Measurements from ENCODE around the gene SH3YL1. TPM values are rescaled to one million over a fixed set of nuclear protein-coding genes. Genes with fewer than 3 reads are reported as not detected.

The SH3YL1 gene
- total RNA-seq, 1 donor from 2014 or later, result 120 TPM

GRCh38 chr2:275466-275865 lies 11.6 kb upstream of the SH3YL1 start:
- Mint-ChIP-seq H3K4me3 (ENCODE audit: low read depth) (no peak overlapping the region), H3K9me3 (ENCODE audit: low read depth) (no peaks in the 10 kb centered on the region), H3K4me1 (ENCODE audit: low read depth) (no peaks in the 10 kb centered on the region), H3K27ac (no peak overlapping the region), H3K27me3 (no peaks in the 10 kb centered on the region), H3K36me3 (ENCODE audit: insufficient read depth) (peaks cover 15% of the 10 kb centered on the region)
- no peak for TF ChIP-seq CTCF (IDR thresholded peaks at IDR 0.05; ENCODE audit: unreplicated experiment)
- DNase-seq (ENCODE audit: low spot score, unreplicated experiment), result no peak

GRCh38 chr2:274503-274902 lies 10.7 kb upstream of the SH3YL1 start:
- Mint-ChIP-seq H3K27me3 (no peaks in the 10 kb centered on the region), H3K9me3 (ENCODE audit: low read depth) (no peaks in the 10 kb centered on the region), H3K4me1 (ENCODE audit: low read depth) (no peaks in the 10 kb centered on the region), H3K36me3 (ENCODE audit: insufficient read depth) (peaks cover 12% of the 10 kb centered on the region), H3K27ac (no peak overlapping the region), H3K4me3 (ENCODE audit: low read depth) (no peak overlapping the region)
- no peak for DNase-seq (ENCODE audit: low spot score, unreplicated experiment)
- no peak for TF ChIP-seq CTCF (IDR thresholded peaks at IDR 0.05; ENCODE audit: unreplicated experiment)

- Mint-ChIP-seq H3K9me3 (ENCODE audit: low read depth) (no peaks in the 10 kb centered on the region), H3K4me1 (ENCODE audit: low read depth) (no peaks in the 10 kb centered on the region), H3K36me3 (ENCODE audit: insufficient read depth) (peaks cover 8% of the 10 kb centered on the region), H3K27me3 (no peaks in the 10 kb centered on the region), H3K27ac (no peak overlapping the region), H3K4me3 (ENCODE audit: low read depth) (no peak overlapping the region)
- no peak for DNase-seq (ENCODE audit: low spot score, unreplicated experiment)
- TF ChIP-seq CTCF (IDR thresholded peaks at IDR 0.05; ENCODE audit: unreplicated experiment), result no peak
Observed at GRCh38 chr2:273333-273732, 9.5 kb upstream of the SH3YL1 start.

GRCh38 chr2:271917-272316 lies 8.1 kb upstream of the SH3YL1 start:
- Mint-ChIP-seq H3K36me3 (ENCODE audit: insufficient read depth) (peaks cover 2% of the 10 kb centered on the region), H3K27me3 (no peaks in the 10 kb centered on the region), H3K4me1 (ENCODE audit: low read depth) (peaks cover 2% of the 10 kb centered on the region), H3K9me3 (ENCODE audit: low read depth) (no peaks in the 10 kb centered on the region), H3K4me3 (ENCODE audit: low read depth) (no peak overlapping the region), H3K27ac (peak overlapping the region; percentile 77)
- DNase-seq (ENCODE audit: low spot score, unreplicated experiment), result no peak
- no peak for TF ChIP-seq CTCF (IDR thresholded peaks at IDR 0.05; ENCODE audit: unreplicated experiment)

GRCh38 chr2:270861-271260 lies 7.0 kb upstream of the SH3YL1 start:
- peak overlapping the region; percentile 26 for H3K27ac Mint-ChIP-seq
- peaks cover 6% of the 10 kb centered on the region for H3K4me1 Mint-ChIP-seq (ENCODE audit: low read depth)
- no peak for TF ChIP-seq CTCF (IDR thresholded peaks at IDR 0.05; ENCODE audit: unreplicated experiment)
- H3K4me3 Mint-ChIP-seq (ENCODE audit: low read depth), result no peak overlapping the region
- no peaks in the 10 kb centered on the region for H3K27me3 Mint-ChIP-seq
- H3K36me3 Mint-ChIP-seq (ENCODE audit: insufficient read depth), result peaks cover 2% of the 10 kb centered on the region
- H3K9me3 Mint-ChIP-seq (ENCODE audit: low read depth), result no peaks in the 10 kb centered on the region
- no peak for DNase-seq (ENCODE audit: low spot score, unreplicated experiment)

All from progenitor cell of endocrine pancreas (in vitro differentiated cells).